LNCAP (cell line): ENCODE measurements around the gene NOL4L.

Experiments
- CTCF ChIP-seq: fragments of 450-650 bp; IDR thresholded peaks from 2 replicates; pipeline ENCODE4 v1.5.1; 2017; ENCODE audit warnings: mild to moderate bottlenecking

The NOL4L gene

GRCh38 chr20:32580970-32581838, 3.9 kb downstream of the NOL4L start:
- no peak for TF ChIP-seq CTCF

GRCh38 chr20:32580219-32580969, 4.7 kb downstream of the NOL4L start:
- no peak for TF ChIP-seq CTCF

GRCh38 chr20:32578840-32579390, 6.2 kb downstream of the NOL4L start:
- no peak for TF ChIP-seq CTCF

GRCh38 chr20:32577657-32578056, 7.5 kb downstream of the NOL4L start:
- TF ChIP-seq CTCF, result no peak

- no peak for TF ChIP-seq CTCF
Observed at GRCh38 chr20:32577023-32577422, 8.1 kb downstream of the NOL4L start.

GRCh38 chr20:32576560-32576959, 8.6 kb downstream of the NOL4L start:
- TF ChIP-seq CTCF, result no peak

GRCh38 chr20:32575805-32576204, 9.3 kb downstream of the NOL4L start:
- no peak for TF ChIP-seq CTCF
